ENCODE data around the gene CIDEB.

GRCh38 chr14:24307156-24307574, 612 bp downstream of the CIDEB start:
- TF ChIP-seq CTCF (conservative IDR thresholded peaks at IDR 0.05 in 1 of 2, IDR thresholded peaks at IDR 0.05 in 1 of 2; ENCODE audit: extremely low read depth in 1 of 2, insufficient read depth in 1 of 2, low read depth in 1 of 2, low read length in 2 of 2), result no peak
- no peak for TF ChIP-seq EZH2 (IDR thresholded peaks at IDR 0.05; ENCODE audit: borderline replicate concordance, low read length)

Measured in mammary epithelial cell (primary cell).